A549 treated with Mapracorat at 1 μM for 4 hours (cell line): ENCODE results near the gene DTX4. TPM values are rescaled to one million over a fixed set of nuclear protein-coding genes. Genes with fewer than 3 reads are reported as not detected.

Source experiments
- total RNA-seq: library from RNA; stranded (reverse); fragments of 200-300 nt; extraction: Qiagen RNA extraction; gene quantifications from 5 replicates; pipeline ENCODE4 v1.2.3, GENCODE V29; 2022

DTX4 gene
- total RNA-seq: 3.6 to 4.8 TPM (median 4.4 TPM) in 5 replicates

DNA sequence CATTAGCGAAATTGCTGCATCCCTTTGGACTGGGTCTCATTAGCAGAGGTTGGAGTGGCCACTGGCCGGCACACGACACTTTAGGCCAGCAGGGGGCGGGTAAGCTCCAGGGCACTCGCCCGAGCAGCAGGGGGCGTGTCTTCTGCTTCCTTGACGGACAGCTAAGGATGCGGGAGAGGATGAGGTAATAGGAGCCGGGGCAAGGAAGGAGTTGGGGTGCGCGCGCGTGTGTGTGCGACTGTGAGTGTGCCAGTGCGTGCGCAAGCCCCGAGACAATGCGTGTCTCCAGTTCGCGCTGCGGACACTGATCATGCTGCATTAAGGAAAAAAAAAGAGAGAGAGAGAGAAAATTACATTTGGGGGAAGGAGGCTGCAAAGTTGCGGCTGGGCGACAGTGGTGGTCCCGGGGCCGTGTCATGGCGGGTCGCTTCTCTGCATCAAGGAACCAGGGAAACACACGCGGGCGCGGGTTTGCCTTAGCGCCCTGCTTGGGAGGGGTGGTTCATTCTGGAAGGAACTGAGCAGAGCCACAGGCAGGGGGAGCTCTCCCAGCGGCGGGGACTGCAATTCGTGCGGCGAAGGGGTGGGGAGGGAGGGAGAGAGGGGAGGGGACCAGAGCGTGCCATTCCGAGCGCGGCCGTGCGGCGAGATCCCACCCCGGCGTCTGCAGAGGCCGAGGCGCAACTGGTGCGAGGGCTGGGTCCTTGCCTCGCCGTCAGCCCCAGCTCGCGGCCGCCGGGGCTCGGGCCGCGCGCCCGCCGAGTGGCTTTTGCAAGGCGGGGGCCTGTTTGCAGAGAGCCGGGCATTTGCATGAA, at the start of gene DTX4:
Gene DTX4 (plus strand): TSS at position 625 of the 815 bp plus-strand sequence. CDS start 464 bp downstream, outside the sequence.

DNA sequence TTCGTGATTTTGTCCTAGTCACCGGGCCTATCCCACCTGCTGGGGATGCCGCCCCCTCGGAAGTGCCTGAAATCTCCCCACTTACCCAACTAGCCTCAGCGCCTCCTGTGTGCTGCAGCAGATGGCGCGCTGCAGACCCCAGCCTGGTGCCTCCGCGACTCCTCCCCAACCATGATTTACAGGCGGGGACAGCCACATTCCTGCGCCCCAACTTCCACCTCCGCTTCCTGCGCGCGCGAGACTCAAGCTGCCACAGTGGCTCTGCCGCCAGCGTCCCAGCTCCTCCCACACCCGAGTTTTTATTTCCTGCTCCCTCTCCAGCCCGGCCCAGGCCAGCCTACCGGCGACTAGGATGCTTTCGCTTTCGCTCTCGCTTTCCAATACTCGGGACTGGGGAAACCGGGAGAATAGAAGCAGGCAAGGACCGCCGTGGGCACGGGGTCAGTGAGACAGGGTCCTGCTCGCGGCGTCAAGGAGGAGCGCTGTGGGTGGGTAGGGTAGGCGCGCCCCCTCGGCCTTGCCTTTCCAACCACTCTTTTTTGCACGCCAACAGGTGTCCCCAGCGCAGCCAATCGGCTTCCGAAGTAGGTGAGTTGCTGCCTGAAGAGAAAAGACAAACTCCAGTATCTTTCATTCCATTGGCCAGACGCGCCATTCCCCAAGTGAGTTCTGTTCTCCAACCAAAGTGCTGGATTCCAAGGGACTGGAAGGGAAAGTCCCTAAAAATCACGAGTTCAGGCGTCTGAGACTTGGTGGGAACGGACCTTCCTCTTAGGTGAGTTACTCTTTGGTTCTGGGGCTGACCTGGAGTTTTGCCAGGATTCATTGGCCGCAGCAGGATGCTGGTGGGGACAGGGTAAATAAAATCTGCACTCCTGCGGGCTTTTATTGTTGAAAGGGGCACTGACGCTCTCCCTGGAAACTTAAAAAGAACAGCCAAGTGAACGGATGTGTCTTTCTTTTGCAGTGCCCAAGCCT, 29.1 kb upstream of the DTX4 start, which contains the start of gene FAM111A:
Gene FAM111A (plus strand): TSS at position 327 of the 978 bp plus-strand sequence. CDS start 6,017 bp downstream, outside the sequence.

DNA sequence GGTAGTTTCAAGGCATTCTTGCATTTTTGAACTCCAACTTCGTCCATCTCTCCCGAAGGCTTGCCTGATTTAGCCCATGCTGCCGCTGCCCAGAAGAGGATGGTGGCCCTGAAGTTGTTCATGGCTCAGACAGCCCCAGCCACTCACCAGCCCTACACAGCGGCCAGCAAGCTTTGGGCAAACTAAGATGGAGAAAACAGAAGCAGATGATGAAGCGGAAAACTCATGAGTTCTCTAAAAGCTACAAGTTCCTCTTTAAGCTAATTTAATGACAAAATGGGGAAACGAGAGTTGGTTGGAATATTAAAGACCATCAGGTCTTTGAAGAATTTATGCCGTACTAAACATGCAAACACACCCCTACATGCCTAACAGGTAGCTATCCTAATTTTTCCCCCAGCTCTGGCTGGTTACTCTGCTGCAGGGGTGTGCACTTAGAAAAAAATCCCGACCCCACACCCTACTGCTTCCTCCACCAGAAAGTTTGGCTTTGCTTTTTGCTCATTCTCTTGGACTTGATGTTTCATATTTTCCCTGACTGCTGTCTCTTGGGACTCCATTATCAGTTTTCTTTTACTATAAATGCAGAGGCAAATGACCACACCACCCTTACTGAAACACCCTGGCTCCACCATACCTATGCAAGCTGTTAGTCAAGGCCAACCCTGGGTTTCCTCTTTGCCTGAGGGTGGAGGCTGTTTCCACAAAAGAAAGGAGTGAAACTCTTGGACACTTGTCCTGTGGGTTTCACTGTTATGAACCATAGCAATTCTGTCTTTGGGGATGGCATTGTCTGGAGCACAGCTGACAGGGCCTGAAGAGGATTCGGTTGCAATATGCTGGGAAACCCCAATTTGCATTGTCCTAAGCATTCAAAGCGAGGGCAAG, 41.1 kb downstream of the DTX4 start, which contains the start of gene MPEG1:
Gene MPEG1 (minus strand): TSS at position 184 of the 888 bp plus-strand sequence. CDS start 62 bp downstream, at position 122.

Other genes starting within 250 kb of the DTX4 start
- gene GLYATL1, start 232.6 kb upstream of the DTX4 start, total RNA-seq: not detected in 5 replicates
- gene GLYATL1B, start 85.8 kb upstream of the DTX4 start, total RNA-seq: not detected in 5 replicates
- 6.8 to 7.8 TPM (median 7.0 TPM) in 5 replicates for gene FAM111B, start 64.9 kb upstream of the DTX4 start, total RNA-seq
- gene FAM111A, start 29.3 kb upstream of the DTX4 start, total RNA-seq: 6.9 to 8.3 TPM (median 7.5 TPM) in 5 replicates
- gene MPEG1, start 40.8 kb downstream of the DTX4 start, total RNA-seq: not detected in 5 replicates
- gene OR5AN1, start 186.8 kb downstream of the DTX4 start, total RNA-seq: not detected in 5 replicates